Lower leg skin (tissue), 4 donors: ENCODE measurements around the gene CAPN1. TPM values are rescaled to one million over a fixed set of nuclear protein-coding genes. Genes with fewer than 3 reads are reported as not detected.

Source experiments
- DNase-seq, 2 donors: peaks; one replicate each; pipeline ENCODE4 v3.0.0-alpha.2; 2019; ENCODE audit warnings: low spot score in 2 of 2
- H3K4me3 ChIP-seq: fragments of 200-600 bp; sonication (generic); 2 replicates; pipeline ENCODE4 v1.5.1; 2017; ENCODE audit warnings: mild to moderate bottlenecking, low read depth; ENCODE audit not compliant: poor library complexity, severe bottlenecking
- CTCF ChIP-seq, 3 donors: fragments of 450-650 bp; IDR thresholded peaks; one replicate each; pipeline ENCODE4 v1.5.1; 2016; ENCODE audit warnings: antibody characterized with exemption in 3 of 3, mild to moderate bottlenecking in 3 of 3, moderate library complexity in 2 of 3
- POLR2A ChIP-seq, 2 donors: fragments of 450-650 bp; IDR thresholded peaks; one replicate each; pipeline ENCODE4 v1.6.1; 2016 to 2017; ENCODE audit warnings: antibody characterized with exemption in 2 of 2, mild to moderate bottlenecking in 1 of 2, moderate library complexity in 1 of 2
- WGBS, 2 donors: methylation state at CpG; one replicate each; pipeline ENCODE4 v1.1.5; 2018; 5-methylcytosine and 5-hydroxymethylcytosine counted together
- intact Hi-C: fragments of 100-400 bp; cut with DNase I; formaldehyde crosslinking; loops from one replicate; pipeline ENCODE4 v1.15.0; 2023; ENCODE audit warnings: low total_unique reads
- total RNA-seq, 4 donors: library from RNA; depleted of rRNA; stranded (reverse); fragments of >200 nt; gene quantifications; one replicate each; pipeline ENCODE4 v1.1.0, GENCODE V29; 2016

The CAPN1 gene
- total RNA-seq, 4 donors from 2014 or later, result 284 to 464 (median 363) TPM

GRCh38 chr11:65134952-65135632, 46.6 kb upstream of the CAPN1 start:
- TF ChIP-seq POLR2A (IDR thresholded peaks at IDR 0.05), result no peak
- no peak for TF ChIP-seq CTCF (IDR thresholded peaks at IDR 0.05)
- 1 to 3% methylated on average over 24 of the region's 24 CpGs for WGBS, 2 donors
- intact Hi-C loops, result no loop called here
- peak; percentile 92 to 97 for DNase-seq
- H3K4me3 ChIP-seq, result peak overlapping the region; percentile 72

- 44 to 56% methylated on average over 11 of the region's 11 CpGs for WGBS, 2 donors
- H3K4me3 ChIP-seq, result no peak overlapping the region
- intact Hi-C loops, result no loop called here
- no peak for TF ChIP-seq POLR2A (IDR thresholded peaks at IDR 0.05)
- no peak for TF ChIP-seq CTCF (IDR thresholded peaks at IDR 0.05)
- no peak for DNase-seq
Measured at GRCh38 chr11:65135633-65136145, 46.0 kb upstream of the CAPN1 start.

- H3K4me3 ChIP-seq, result no peak overlapping the region
- 89 to 92% methylated on average over 15 of the region's 15 CpGs for WGBS, 2 donors
- TF ChIP-seq POLR2A (IDR thresholded peaks at IDR 0.05) (no peak), CTCF (IDR thresholded peaks at IDR 0.05) (no peak)
- intact Hi-C loops, result no loop called here
- DNase-seq, result no peak
Measured at GRCh38 chr11:65136515-65137096, 45.1 kb upstream of the CAPN1 start.

GRCh38 chr11:65141896-65142494, 39.7 kb upstream of the CAPN1 start:
- intact Hi-C loops, result no loop called here
- TF ChIP-seq CTCF (IDR thresholded peaks at IDR 0.05) (no peak), POLR2A (IDR thresholded peaks at IDR 0.05) (no peak)
- WGBS, 2 donors, result 82 to 83% methylated on average over 7 of the region's 7 CpGs
- no peak overlapping the region for H3K4me3 ChIP-seq
- no peak for DNase-seq

GRCh38 chr11:65147352-65148075, 34.2 kb upstream of the CAPN1 start:
- no peak for TF ChIP-seq CTCF (IDR thresholded peaks at IDR 0.05)
- TF ChIP-seq POLR2A (IDR thresholded peaks at IDR 0.05), result no peak
- no peak for DNase-seq
- intact Hi-C loops, result no loop called here
- 87 to 90% methylated on average over 2 of the region's 2 CpGs for whole genome bisulfite sequencing, 2 donors
- no peak overlapping the region for H3K4me3 ChIP-seq
